Measurements from ENCODE around the gene MIF4GD.
"Not testable (repeated sequence)": the region's sequence is repeated elsewhere in the genome, so short reads cannot be mapped to it uniquely, and the experiment has no call there.

Gene MIF4GD

GRCh38 chr17:75257228-75257627 is 13.8 kb downstream of the MIF4GD start:
- not testable (repeated sequence) for DNase-seq

DNA sequence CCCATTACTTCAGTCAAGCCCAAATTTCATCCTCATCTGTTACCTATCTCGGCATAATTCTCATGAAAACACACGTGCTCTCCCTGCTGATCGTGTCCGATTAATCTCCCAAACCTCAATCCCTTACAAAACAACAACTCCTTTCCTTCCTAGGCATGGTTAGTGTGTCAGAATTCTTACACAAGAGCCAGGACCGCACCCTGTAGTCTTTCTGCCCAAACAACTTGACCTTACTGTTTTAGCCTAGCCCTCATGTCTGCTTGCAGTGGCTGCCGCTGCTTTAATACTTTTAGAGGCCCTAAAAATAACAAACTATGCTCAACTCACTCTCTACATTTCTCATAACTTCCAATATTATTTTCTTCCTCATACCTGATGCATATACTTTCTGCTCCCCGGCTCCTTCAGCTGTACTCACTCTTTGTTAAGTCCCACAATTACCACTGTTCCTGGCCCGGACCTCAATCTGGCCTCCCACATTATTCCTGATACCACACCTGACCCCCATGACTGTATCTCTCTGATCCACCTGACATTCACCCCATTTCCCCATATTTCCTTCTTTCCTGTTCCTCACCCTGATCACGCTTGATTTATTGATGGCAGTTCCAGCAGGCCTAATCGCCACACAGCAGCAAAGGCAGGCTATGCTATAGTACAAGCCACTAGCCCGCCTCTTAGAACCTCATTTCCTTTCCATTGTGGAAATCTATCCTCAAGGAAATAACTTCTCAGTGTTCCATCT is 14.9 kb downstream of the MIF4GD start:
- not testable (repeated sequence) for DNase-seq

GRCh38 chr17:75252039-75252816 is 18.8 kb downstream of the MIF4GD start:
- DNase-seq: no peak

GRCh38 chr17:75250009-75250471 is 21.0 kb downstream of the MIF4GD start:
- no peak for DNase-seq

DNA sequence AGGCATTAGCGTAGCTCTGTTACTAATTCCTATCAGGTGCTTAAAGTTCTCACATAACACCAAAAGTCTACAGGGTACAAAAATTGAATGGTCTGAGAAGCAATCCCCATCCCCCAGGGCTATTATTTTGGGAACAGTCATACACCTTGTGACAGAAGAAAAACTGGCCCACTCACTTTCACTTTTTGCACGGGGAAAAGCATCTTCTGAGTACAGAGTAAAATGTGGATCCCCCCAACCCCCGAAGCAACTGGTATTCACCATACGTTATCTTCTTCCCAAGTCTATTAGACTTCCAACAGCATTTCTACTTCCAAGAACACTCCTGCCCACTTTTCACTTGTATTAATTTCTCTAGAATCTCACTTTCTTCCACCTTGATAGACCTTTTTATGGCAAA is 21.5 kb downstream of the MIF4GD start:
- no peak for DNase-seq

DNA sequence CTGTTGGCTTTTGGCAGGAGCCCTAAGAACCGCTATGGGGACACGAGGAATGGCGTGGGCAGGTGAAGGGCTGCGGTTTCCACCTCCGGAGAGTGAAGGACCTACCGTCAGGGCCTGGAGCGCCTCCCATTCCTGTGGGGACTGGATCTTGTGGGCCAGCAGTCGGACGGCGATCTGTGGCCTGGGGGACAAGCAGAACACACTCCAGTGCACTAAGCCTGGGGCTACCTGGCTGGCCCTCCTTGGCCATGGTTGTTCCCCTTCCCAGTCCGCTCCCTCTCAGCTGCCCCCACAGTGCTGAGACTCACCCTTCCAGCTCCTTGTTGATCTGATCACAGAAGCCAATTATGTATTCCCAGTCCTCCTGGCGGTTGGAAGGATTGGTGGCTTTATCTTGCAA is 24.6 kb downstream of the MIF4GD start:
- no peak for DNase-seq

DNA sequence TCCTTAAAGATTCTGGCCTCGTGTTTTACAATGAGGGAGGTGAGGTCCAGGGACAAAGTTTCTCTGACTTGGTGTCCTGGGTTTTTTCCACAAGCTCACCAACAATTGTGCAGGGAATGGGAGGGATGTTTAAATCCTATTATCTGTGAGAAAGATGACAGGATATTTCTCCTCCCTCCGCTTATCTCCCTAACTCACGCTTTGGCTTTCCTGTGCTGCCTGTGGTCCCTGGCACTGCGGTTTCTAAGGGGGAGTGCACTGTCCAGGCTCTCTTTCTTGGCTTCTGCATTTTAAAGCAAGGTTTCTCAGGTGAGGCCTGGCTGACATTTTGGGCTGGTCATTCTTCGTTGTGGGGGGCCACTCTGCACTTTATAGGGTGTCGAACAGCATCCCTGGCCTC is 26.0 kb downstream of the MIF4GD start:
- no peak for DNase-seq

DNA sequence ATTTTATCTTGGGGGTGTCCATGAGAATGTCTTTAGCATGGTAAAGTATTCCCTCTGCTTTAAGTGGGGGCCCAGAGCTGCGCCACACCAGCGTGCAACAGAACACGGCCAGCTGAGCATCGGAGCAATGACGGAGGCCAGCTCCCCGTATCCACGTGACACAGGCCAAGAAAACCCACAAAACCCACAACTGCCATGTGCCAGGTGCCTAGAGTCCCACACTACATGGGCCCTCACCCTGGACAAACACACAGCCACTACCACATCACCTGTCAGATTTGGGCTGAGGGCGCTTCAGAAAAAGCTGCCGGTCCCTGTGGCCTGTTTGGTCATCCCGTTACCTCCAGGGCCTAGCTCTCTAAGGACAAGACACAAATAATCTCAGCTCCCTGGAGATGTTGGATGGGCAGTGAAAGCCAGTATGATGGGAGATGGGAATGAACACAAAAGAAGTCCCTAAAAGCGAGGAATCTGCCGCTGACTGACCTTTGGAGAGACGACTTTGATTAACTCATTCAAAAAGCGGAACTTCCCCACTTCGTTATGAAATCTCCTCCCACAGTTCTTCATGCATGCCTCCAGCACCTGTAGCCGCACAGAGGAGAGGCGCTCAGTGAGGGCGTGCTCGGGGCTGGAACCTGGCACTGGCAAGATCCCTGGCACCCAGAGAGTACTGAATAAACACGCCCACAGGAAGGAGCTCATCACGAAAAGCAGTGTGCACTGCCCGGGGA is 26.7 kb downstream of the MIF4GD start:
- no peak for DNase-seq

GRCh38 chr17:75242461-75243042 is 28.5 kb downstream of the MIF4GD start:
- no peak for DNase-seq

GRCh38 chr17:75241996-75242460 is 29.0 kb downstream of the MIF4GD start:
- no peak for DNase-seq

DNA sequence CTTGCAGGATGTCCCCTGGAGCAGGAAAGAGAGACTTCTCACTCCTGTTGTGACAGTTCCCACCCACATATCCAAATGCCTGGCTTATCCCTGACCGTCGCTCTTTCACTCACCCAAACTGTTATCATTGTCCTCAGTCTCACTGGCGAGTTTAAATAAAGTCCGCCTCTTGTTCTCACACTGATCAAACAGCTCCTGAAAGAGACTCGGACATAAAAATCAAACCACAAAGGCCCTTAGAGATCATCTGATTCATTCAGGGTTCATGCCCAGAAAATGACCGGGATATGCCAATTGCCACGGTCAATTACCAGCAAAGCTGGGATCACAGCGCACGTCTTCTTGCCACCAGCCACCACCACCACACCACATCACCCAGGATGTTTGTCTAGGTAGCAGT is 29.5 kb downstream of the MIF4GD start:
- DNase-seq: no peak

- no peak for DNase-seq
Observed at GRCh38 chr17:75241143-75241430, 29.9 kb downstream of the MIF4GD start.

DNA sequence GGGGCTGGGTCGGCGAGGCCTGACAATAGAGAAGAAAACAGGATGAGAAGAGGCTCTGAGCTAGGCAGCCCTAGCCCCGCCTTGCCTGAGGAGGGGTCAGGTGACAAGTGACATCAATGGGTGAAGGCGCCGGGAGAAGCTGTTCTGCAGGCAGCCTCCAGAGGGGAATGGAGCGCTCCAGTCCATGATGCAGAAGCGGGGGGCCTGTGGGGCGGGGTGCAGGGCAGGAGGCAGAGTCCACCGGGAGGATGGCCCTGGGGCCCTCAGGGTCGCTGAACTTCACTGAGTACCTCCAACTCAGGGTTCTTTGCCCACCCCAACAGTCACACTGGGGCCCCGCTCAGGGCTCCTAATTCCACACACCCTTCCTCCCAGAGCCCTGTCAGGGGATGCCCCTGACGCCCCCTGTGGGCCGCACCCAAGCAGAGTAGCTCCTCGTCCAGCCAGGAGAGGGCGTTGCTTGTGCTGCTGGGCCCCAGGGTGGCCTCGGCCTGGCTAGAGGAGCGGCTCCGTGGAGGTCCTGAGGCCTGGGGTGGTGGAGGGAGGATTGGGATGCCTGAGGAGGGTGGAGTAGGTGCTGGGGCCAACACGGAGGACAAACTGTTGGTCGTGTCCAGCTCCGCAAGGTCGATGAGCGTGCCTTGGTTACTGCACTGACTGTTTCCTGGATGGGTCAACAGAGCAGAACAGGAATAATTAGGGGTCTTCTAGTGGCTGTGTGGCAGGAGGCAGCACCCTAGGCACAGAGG is 30.5 kb downstream of the MIF4GD start:
- DNase-seq: no peak

DNA sequence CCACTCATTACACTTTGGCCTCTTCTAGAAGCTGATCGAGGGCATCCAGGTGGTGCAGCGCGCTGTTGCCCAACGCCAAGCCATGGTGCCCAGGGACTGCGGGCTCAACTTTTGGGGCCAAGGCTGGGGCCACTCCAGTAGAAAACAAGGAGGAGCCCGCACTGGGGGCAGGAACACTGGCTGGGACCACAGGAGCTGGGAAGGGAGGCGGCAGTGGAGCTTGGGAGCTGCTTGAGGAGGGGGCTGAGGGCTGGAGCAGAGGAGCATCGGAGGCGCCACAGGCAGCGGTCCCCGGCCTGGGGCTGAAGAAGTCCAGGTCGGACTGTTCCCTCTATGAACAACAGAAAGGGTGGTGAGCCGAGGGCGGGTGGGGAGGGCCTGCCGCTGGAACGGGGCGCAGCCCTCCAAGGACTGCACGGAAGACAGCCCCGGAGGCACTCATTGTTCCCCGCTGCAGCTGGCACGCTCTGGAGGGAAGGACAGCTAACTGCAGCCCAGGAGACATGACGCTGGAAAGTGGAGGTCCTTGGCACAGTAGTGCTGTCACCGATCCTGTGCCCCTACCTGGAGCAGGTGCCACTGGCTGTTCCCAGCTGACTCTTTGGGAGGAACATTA is 31.1 kb downstream of the MIF4GD start:
- no peak for DNase-seq

- no peak for DNase-seq
Observed at GRCh38 chr17:75239214-75239613, 31.8 kb downstream of the MIF4GD start.

DNA sequence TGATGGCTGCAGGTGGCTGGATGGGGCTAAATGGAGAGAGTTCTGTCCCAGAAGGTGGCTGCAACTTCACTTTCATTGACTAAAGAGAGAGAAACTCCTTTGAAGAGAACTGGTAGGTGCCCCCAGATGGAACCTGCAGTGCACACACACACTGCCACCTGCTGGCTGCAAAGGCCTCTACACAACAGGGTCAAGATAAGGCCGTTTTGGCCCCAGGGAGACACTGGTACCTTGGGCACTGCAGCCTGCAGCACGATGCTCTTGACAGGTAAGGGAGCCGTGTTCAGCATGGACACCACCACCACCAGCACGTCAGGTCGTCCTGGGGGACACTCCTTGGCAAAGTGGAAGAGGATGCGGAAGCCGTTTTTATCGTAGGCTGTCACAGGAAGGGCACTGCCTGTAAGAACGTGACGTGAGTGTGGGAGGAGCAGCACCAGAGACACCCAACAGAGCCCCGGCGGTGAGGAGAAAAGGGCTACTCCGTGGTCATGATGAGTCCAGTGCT is 32.3 kb downstream of the MIF4GD start:
- no peak for DNase-seq

DNA sequence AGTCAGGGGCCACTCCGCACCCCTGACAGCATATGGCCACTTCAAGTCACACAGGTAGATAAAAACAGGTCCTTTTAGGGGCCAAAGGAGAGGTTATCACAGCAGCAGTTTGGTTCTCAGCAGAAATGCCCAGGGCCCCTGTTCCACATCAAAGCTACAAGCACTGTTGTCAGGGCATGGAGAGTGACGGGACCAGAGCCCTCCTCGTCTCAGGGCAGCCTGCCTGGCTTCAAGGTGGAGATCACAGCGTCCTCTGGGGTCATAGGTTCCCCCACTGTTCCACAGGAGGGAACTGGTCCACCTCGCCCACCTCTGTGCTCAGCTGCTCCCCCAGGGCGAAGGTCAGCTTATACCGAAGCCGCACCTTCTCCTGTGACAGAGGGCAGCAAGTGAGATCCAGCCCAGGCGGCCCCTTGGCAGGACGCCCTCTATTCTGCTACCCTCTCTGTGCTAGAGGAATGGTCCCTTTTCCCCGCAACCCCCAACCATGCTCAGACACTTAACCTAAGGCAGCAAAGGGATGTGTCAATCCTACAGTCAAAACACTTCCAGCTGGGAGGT is 32.9 kb downstream of the MIF4GD start:
- no peak for DNase-seq

GRCh38 chr17:75237100-75238014 is 33.7 kb downstream of the MIF4GD start:
- no peak for DNase-seq

- no peak for DNase-seq
Observed at GRCh38 chr17:75232786-75233185, 38.2 kb downstream of the MIF4GD start.

- DNase-seq: no peak
Observed at GRCh38 chr17:75231741-75232464, 39.1 kb downstream of the MIF4GD start.
